Inflammatory macrophage (primary cell): ENCODE data around the gene WDR70.
"Not testable (repeated sequence)": the region's sequence is repeated elsewhere in the genome, so short reads cannot be mapped to it uniquely, and the experiment has no call there.

ENCODE experiments used
- DNase-seq, 2 donors: peaks; one replicate each; pipeline ENCODE4 v3.0.0-alpha.2; 2020 to 2022

The WDR70 gene

GRCh38 chr5:37575541-37576489, 196.7 kb downstream of the WDR70 start:
- no peak for DNase-seq

GRCh38 chr5:37576552-37576951, 197.4 kb downstream of the WDR70 start:
- DNase-seq = no peak

- no peak for DNase-seq
Observed at GRCh38 chr5:37578176-37578575, 199.1 kb downstream of the WDR70 start.

GRCh38 chr5:37580106-37580505, 201.0 kb downstream of the WDR70 start:
- DNase-seq = no peak

GRCh38 chr5:37582202-37582601, 203.1 kb downstream of the WDR70 start:
- DNase-seq = no peak

GRCh38 chr5:37593292-37593691, 214.2 kb downstream of the WDR70 start:
- not testable (repeated sequence) for DNase-seq

- not testable (repeated sequence) for DNase-seq
Observed at GRCh38 chr5:37594864-37595263, 215.7 kb downstream of the WDR70 start.

- DNase-seq = no peak
Observed at GRCh38 chr5:37598733-37599132, 219.6 kb downstream of the WDR70 start.

- DNase-seq = no peak
Observed at GRCh38 chr5:37601163-37601562, 222.0 kb downstream of the WDR70 start.

GRCh38 chr5:37603072-37603471, 224.0 kb downstream of the WDR70 start:
- DNase-seq = no peak

GRCh38 chr5:37604290-37604689, 225.2 kb downstream of the WDR70 start:
- DNase-seq = no peak

GRCh38 chr5:37606148-37606547, 227.0 kb downstream of the WDR70 start:
- no peak for DNase-seq

GRCh38 chr5:37606632-37607248, 227.6 kb downstream of the WDR70 start:
- DNase-seq = no peak

- DNase-seq = no peak
Observed at GRCh38 chr5:37615184-37615583, 236.1 kb downstream of the WDR70 start.

GRCh38 chr5:37619353-37619752, 240.2 kb downstream of the WDR70 start:
- no peak for DNase-seq

- not testable (repeated sequence) for DNase-seq
Observed at GRCh38 chr5:37622354-37622753, 243.2 kb downstream of the WDR70 start.

- no peak for DNase-seq
Observed at GRCh38 chr5:37626266-37626665, 247.1 kb downstream of the WDR70 start.

- no peak for DNase-seq
Observed at GRCh38 chr5:37628876-37629275, 249.8 kb downstream of the WDR70 start.

- no peak for DNase-seq
Observed at GRCh38 chr5:37631939-37632338, 252.8 kb downstream of the WDR70 start.

GRCh38 chr5:37637165-37637845, 258.2 kb downstream of the WDR70 start:
- DNase-seq = no peak

GRCh38 chr5:37638897-37639296, 259.8 kb downstream of the WDR70 start:
- DNase-seq = no peak

GRCh38 chr5:37640088-37640487, 261.0 kb downstream of the WDR70 start:
- DNase-seq = no peak

- no peak for DNase-seq
Observed at GRCh38 chr5:37641933-37642332, 262.8 kb downstream of the WDR70 start.
